ENCODE data around the gene HOXD10.

Gene HOXD10

DNA sequence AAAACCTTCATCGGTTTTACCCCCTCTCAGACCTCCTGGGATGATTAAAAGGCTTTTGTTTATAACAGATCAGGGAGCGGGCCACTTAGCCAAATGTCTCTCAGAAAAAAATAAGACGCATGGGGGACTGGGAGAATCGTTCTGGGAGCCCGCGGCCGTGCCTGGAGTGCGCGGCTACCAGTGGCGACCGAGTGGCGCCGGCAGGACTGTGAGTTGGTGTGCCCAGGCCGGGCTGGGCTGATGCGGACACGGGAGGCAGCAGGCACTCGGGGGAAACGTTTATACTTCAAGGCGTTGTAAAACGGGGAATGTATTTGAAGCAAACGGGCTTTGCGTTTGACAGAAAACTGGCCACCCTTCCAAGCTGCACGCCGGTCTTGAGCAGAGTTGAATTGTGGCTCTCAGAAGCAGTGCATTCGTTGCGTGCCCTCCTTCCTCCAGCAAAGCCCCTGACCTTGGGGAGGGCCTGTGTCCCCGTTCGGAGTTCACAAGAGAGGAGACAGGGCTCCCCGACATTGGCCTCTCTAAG, 4.7 kb upstream of the HOXD10 start:
- Histone ChIP-seq H3K27ac (ENCODE audit: low read depth, low read length, severe bottlenecking) (no peak overlapping the region), H3K4me3 (ENCODE audit: extremely low read depth, insufficient read depth, low read length, poor library complexity, severe bottlenecking) (no peak overlapping the region), H3K36me3 (ENCODE audit: control insufficient read depth, insufficient read depth, low read length) (no peaks in the 10 kb centered on the region), H3K4me1 (ENCODE audit: control insufficient read depth, insufficient read depth, low read length, poor library complexity, severe bottlenecking) (no peaks in the 10 kb centered on the region), H3K9me3 (ENCODE audit: control insufficient read depth, low read length) (peaks cover 3% of the 10 kb centered on the region)
- WGBS, 2 experiments (ENCODE audit: insufficient coverage in 2 of 2): 2 to 5% methylated on average over 26 to 27 of the region's 29 CpGs

GRCh38 chr2:176112375-176113302, 3.9 kb upstream of the HOXD10 start:
- Histone ChIP-seq H3K4me3 (ENCODE audit: extremely low read depth, insufficient read depth, low read length, poor library complexity, severe bottlenecking) (no peak overlapping the region), H3K4me1 (ENCODE audit: control insufficient read depth, insufficient read depth, low read length, poor library complexity, severe bottlenecking) (no peaks in the 10 kb centered on the region), H3K27ac (ENCODE audit: low read depth, low read length, severe bottlenecking) (no peak overlapping the region), H3K36me3 (ENCODE audit: control insufficient read depth, insufficient read depth, low read length) (no peaks in the 10 kb centered on the region), H3K9me3 (ENCODE audit: control insufficient read depth, low read length) (peaks cover 6% of the 10 kb centered on the region)
- 6 to 9% methylated on average over 19 to 32 of the region's 40 CpGs for WGBS, 2 experiments (ENCODE audit: insufficient coverage in 2 of 2)

DNA sequence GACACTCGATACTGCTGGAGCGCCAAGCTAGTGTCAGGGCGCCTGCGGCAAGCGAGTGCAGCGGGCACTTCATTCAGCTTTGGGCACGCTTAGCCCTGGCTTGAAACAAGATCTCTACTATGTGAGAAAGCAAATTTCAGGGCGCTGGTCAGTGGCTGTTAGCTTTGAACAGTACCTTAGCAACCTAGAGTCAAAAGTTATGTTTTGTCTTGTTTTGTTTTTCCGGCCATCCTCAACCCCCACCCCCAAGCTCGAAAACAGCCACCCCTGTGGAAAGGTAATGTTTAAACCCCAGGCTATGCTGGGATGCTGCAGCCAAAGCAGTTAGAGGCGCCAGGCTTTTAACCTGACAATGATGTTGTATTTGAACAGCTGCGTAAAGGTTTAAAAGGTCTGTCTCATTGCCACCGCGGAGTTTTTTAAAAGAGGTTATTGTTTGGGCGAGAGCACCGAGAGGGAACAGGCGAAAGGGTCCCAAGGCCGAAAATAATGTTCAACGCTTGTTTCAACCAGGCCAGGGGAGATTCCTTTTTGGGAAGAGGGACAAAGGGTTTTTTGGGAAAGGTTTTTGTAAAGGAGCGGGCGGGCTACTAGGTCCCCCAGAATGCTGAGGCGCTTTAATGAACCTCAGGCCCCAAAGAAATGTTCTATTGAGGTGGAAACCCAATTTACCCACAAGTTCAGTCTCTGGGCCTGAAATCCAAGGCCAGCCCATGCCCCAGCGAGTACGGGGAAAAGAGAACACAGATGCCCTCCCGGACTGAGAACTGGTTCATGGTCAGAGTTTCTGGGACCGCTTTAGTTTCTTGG, 2.3 kb upstream of the HOXD10 start:
- Histone ChIP-seq H3K4me1 (ENCODE audit: control insufficient read depth, insufficient read depth, low read length, poor library complexity, severe bottlenecking) (no peaks in the 10 kb centered on the region), H3K36me3 (ENCODE audit: control insufficient read depth, insufficient read depth, low read length) (no peaks in the 10 kb centered on the region), H3K4me3 (ENCODE audit: extremely low read depth, insufficient read depth, low read length, poor library complexity, severe bottlenecking) (no peak overlapping the region), H3K9me3 (ENCODE audit: control insufficient read depth, low read length) (peaks cover 6% of the 10 kb centered on the region), H3K27ac (ENCODE audit: low read depth, low read length, severe bottlenecking) (no peak overlapping the region)
- WGBS, 2 experiments (ENCODE audit: insufficient coverage in 2 of 2): 3 to 6% methylated on average over 20 to 21 of the region's 26 CpGs

DNA sequence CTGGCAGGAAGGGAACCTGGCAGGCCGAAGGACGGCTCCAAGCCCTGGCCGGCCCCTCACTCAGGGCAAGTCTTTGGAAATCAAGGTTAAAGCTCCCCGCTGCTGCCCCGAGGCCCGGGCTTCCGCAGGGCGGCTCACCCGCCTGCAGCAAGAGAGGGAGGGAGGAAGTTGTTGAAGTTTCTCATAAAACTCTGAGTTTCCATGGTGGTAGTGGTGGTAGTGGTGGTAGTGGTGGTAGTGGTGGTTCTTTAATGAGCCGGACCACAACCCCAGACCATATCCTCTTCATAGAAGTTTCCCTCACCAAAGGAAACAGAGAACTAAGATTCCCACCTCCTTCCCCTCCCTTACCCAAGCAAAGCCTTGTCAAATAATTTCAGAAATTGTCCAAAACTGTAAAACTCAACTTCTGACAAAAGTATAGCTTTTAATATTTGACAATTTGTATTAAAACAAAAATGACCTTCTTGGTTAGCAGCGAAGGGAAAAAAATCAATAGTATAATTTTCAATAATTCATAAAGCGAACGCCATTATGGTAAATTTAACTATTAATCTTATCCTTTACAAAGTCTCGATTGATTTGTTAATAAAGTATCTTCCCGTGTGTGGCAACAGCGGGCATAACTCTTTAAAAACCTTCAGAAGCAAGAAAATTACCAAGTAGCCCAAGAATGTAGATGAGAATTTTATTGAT, 1.5 kb upstream of the HOXD10 start:
- no peak overlapping the region for H3K4me3 ChIP-seq (ENCODE audit: extremely low read depth, insufficient read depth, low read length, poor library complexity, severe bottlenecking)
- H3K9me3 ChIP-seq (ENCODE audit: control insufficient read depth, low read length): peaks cover 6% of the 10 kb centered on the region
- no peak overlapping the region for H3K27ac ChIP-seq (ENCODE audit: low read depth, low read length, severe bottlenecking)
- WGBS, 2 experiments (ENCODE audit: insufficient coverage in 2 of 2): 0 to 3% methylated on average over 7 to 9 of the region's 16 CpGs
- no peaks in the 10 kb centered on the region for H3K4me1 ChIP-seq (ENCODE audit: control insufficient read depth, insufficient read depth, low read length, poor library complexity, severe bottlenecking)
- H3K36me3 ChIP-seq (ENCODE audit: control insufficient read depth, insufficient read depth, low read length): no peaks in the 10 kb centered on the region

- H3K4me3 ChIP-seq (ENCODE audit: extremely low read depth, insufficient read depth, low read length, poor library complexity, severe bottlenecking): no peak overlapping the region
- WGBS, 2 experiments (ENCODE audit: insufficient coverage in 2 of 2): 62 to 73% methylated on average over 33 to 38 of the region's 40 CpGs
- H3K4me1 ChIP-seq (ENCODE audit: control insufficient read depth, insufficient read depth, low read length, poor library complexity, severe bottlenecking): no peaks in the 10 kb centered on the region
- H3K27ac ChIP-seq (ENCODE audit: low read depth, low read length, severe bottlenecking): no peak overlapping the region
- peaks cover 6% of the 10 kb centered on the region for H3K9me3 ChIP-seq (ENCODE audit: control insufficient read depth, low read length)
- H3K36me3 ChIP-seq (ENCODE audit: control insufficient read depth, insufficient read depth, low read length): no peaks in the 10 kb centered on the region
Observed at GRCh38 chr2:176117162-176117822, 714 bp downstream of the HOXD10 start.

DNA sequence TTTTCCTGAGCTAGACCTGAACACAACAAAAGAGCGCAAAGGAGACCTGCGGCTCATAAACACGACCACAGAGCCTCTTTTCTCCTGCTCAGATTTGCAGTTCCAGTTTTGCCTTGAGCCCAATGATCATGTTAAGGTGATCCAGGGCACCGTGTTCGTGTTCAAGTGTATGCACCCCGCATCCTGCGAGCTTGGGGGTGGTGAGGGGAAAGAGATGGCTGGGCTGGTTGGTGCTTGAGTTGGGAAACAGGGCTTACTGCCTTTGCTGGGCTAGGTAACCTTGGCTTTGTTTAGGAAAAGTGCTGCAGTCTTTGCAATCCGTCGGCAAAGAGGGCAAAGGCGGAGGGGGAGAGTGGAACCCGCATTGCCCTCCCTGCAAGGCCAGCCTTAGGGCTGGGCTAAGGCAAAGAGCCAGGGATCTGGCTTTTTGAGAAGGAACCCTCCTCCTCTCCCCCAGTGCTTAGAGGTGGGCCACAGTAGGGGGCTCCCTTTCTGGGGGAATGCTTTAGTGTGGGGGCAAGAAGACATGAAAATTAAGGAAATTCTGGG, 1.3 kb downstream of the HOXD10 start:
- Histone ChIP-seq H3K27ac (ENCODE audit: low read depth, low read length, severe bottlenecking) (no peak overlapping the region), H3K9me3 (ENCODE audit: control insufficient read depth, low read length) (peaks cover 6% of the 10 kb centered on the region), H3K4me1 (ENCODE audit: control insufficient read depth, insufficient read depth, low read length, poor library complexity, severe bottlenecking) (no peaks in the 10 kb centered on the region), H3K36me3 (ENCODE audit: control insufficient read depth, insufficient read depth, low read length) (no peaks in the 10 kb centered on the region), H3K4me3 (ENCODE audit: extremely low read depth, insufficient read depth, low read length, poor library complexity, severe bottlenecking) (no peak overlapping the region)
- 39 to 78% methylated on average over 3 to 11 of the region's 11 CpGs for WGBS, 2 experiments (ENCODE audit: insufficient coverage in 2 of 2)

DNA sequence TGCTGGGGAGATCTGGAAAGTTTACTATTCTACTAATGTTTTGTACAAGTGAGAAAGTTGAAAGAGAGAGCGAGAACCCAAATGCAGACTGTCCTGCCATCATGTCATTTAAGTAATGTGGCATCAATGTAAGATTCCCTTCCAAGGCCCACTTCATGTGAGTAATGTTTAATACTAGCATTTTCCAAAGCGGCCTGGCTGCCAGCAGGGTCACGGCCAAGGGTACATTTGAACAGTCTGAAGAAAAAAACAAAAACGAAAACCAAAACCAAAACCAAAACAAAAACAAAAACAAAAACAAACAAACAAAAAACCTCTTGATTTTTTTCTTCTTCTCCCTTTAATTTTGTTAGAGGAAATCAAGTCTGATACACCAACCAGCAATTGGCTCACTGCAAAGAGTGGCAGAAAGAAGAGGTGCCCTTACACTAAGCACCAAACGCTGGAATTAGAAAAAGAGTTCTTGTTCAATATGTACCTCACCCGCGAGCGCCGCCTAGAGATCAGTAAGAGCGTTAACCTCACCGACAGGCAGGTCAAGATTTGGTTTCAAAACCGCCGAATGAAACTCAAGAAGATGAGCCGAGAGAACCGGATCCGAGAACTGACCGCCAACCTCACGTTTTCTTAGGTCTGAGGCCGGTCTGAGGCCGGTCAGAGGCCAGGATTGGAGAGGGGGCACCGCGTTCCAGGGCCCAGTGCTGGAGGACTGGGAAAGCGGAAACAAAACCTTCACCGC, 2.2 kb downstream of the HOXD10 start:
- WGBS, 2 experiments (ENCODE audit: insufficient coverage in 2 of 2): 3 to 8% methylated on average over 18 of the region's 24 CpGs

DNA sequence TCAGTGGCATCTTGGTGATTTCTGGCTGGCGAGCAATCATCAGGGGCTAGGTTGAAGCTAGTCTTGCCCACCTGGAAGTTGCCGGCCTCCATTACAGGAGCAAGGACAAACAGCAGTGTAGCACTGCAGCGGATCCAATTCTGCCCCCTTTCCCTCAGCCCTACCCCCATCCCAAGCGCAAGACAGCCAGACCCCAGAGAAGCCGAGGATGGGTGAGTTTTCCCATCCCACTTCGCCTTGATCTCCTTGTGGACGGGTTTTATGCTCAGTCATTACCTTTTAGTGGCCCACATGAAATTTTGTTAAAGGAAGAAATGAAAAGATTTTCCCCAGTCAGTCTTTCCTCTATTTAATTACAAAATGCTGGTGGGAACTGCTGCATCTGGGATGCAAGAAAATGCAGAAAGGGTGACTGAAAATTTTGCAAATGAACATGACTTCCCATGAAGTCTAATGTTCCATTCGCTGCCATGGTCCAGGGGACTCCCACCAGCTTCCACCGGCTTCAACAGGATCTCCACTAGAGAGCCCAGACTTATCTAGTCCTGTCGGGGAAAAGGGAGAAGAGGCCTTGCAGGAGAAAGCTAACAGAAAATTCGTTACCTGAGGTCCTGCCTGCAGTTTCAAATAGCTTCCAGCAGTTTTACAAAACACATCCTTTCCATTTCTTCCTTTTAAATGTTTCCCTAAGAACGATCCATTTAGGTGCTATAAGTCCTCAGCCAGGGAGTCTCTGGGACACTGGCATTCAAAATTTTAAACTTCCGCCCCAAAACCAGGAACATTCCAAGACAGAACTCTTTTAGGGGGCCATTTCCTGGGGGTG, 4.0 kb downstream of the HOXD10 start:
- no peak overlapping the region for H3K4me3 ChIP-seq (ENCODE audit: extremely low read depth, insufficient read depth, low read length, poor library complexity, severe bottlenecking)
- H3K9me3 ChIP-seq (ENCODE audit: control insufficient read depth, low read length): peaks cover 6% of the 10 kb centered on the region
- WGBS, 2 experiments (ENCODE audit: insufficient coverage in 2 of 2): 14 to 23% methylated on average over 7 of the region's 13 CpGs
- H3K27ac ChIP-seq (ENCODE audit: low read depth, low read length, severe bottlenecking): no peak overlapping the region
- no peaks in the 10 kb centered on the region for H3K4me1 ChIP-seq (ENCODE audit: control insufficient read depth, insufficient read depth, low read length, poor library complexity, severe bottlenecking)
- no peaks in the 10 kb centered on the region for H3K36me3 ChIP-seq (ENCODE audit: control insufficient read depth, insufficient read depth, low read length)

More for the DNA sequence above, 2.2 kb downstream of the HOXD10 start:
- no peak overlapping the region for H3K27ac ChIP-seq (ENCODE audit: low read depth, low read length, severe bottlenecking)
- H3K4me1 ChIP-seq (ENCODE audit: control insufficient read depth, insufficient read depth, low read length, poor library complexity, severe bottlenecking): no peaks in the 10 kb centered on the region
- H3K9me3 ChIP-seq (ENCODE audit: control insufficient read depth, low read length): peaks cover 6% of the 10 kb centered on the region
- H3K36me3 ChIP-seq (ENCODE audit: control insufficient read depth, insufficient read depth, low read length): no peaks in the 10 kb centered on the region
- no peak overlapping the region for H3K4me3 ChIP-seq (ENCODE audit: extremely low read depth, insufficient read depth, low read length, poor library complexity, severe bottlenecking)

All from mesodermal cell (in vitro differentiated cells).